NT2/D1 (cell line): ENCODE results near the gene PSMG1.

Experiments used
- DNase-seq: peaks from one replicate; pipeline ENCODE4 v3.0.0-alpha.2; 2011; ENCODE audit warnings: low read depth, low spot score
- H3K27me3 ChIP-seq: 2 replicates; pipeline ENCODE4 v1.6.0; 2011; ENCODE audit warnings: mild to moderate bottlenecking; ENCODE audit not compliant: insufficient read length, insufficient read depth
- H3K36me3 ChIP-seq: 2 replicates; pipeline ENCODE4 v1.6.1; 2011; ENCODE audit warnings: mild to moderate bottlenecking, low read length, mixed read lengths; ENCODE audit not compliant: insufficient read depth, insufficient read length
- H3K4me1 ChIP-seq: 2 replicates; pipeline ENCODE4 v1.5.1; 2011; ENCODE audit not compliant: insufficient read depth, insufficient read length
- H3K4me3 ChIP-seq: 2 replicates; pipeline ENCODE4 v1.5.1; 2011; ENCODE audit warnings: low read depth; ENCODE audit not compliant: insufficient read length
- H3K9ac ChIP-seq: 2 replicates; pipeline ENCODE4 v1.6.0; 2011; ENCODE audit warnings: low read depth; ENCODE audit not compliant: insufficient read length
- H3K9me3 ChIP-seq: 2 replicates; pipeline ENCODE4 v1.5.1; 2011; ENCODE audit warnings: mild to moderate bottlenecking, low read length; ENCODE audit not compliant: insufficient read depth
- SUZ12 ChIP-seq: IDR thresholded peaks from 2 replicates; pipeline ENCODE4 v1.6.1; 2011; ENCODE audit not compliant: insufficient read length, insufficient read depth; ENCODE audit errors: extremely low read depth
- YY1 ChIP-seq: IDR thresholded peaks from 2 replicates; pipeline ENCODE4 v1.6.1; 2011; ENCODE audit not compliant: insufficient read length, insufficient read depth
- ZNF274 ChIP-seq: IDR thresholded peaks from 2 replicates; pipeline ENCODE4 v1.6.1; 2011; ENCODE audit warnings: mild to moderate bottlenecking, low read depth, low read length

Gene PSMG1

DNA sequence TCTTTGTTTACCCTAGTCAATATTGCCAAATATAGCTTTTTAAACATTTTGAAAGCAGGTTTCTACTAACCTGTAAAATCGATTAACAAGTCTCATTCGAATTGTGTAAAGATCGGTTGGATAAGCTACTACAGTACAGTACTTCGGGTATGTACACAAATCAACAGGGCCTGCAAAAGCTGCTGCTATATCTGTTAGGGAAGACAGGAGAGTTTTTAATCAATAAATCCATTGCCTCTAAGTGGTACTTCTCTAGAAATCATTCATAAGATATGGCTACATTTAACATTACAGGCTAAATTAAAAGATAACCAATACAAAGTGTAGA, 34.8 kb upstream of the PSMG1 start:
- Histone ChIP-seq H3K4me1 (no peaks in the 10 kb centered on the region), H3K4me3 (no peak overlapping the region), H3K27me3 (no peaks in the 10 kb centered on the region), H3K9ac (no peak overlapping the region), H3K9me3 (no peaks in the 10 kb centered on the region), H3K36me3 (peaks cover 65% of the 10 kb centered on the region)
- TF ChIP-seq YY1 (no peak), ZNF274 (no peak), SUZ12 (no peak)
- no peak for DNase-seq

GRCh38 chr21:39217356-39218081, 34.3 kb upstream of the PSMG1 start:
- no peaks in the 10 kb centered on the region for H3K9me3 ChIP-seq
- H3K9ac ChIP-seq: no peak overlapping the region
- TF ChIP-seq SUZ12 (no peak), YY1 (no peak), ZNF274 (no peak)
- no peaks in the 10 kb centered on the region for H3K4me1 ChIP-seq
- H3K36me3 ChIP-seq: peaks cover 69% of the 10 kb centered on the region
- H3K4me3 ChIP-seq: no peak overlapping the region
- DNase-seq: no peak
- no peaks in the 10 kb centered on the region for H3K27me3 ChIP-seq

GRCh38 chr21:39216290-39216689, 33.0 kb upstream of the PSMG1 start:
- DNase-seq: no peak
- H3K27me3 ChIP-seq: no peaks in the 10 kb centered on the region
- no peaks in the 10 kb centered on the region for H3K9me3 ChIP-seq
- H3K36me3 ChIP-seq: peaks cover 73% of the 10 kb centered on the region
- no peaks in the 10 kb centered on the region for H3K4me1 ChIP-seq
- no peak overlapping the region for H3K4me3 ChIP-seq
- no peak overlapping the region for H3K9ac ChIP-seq
- TF ChIP-seq SUZ12: no peak
- TF ChIP-seq ZNF274: no peak
- TF ChIP-seq YY1: no peak

GRCh38 chr21:39215078-39215477, 31.8 kb upstream of the PSMG1 start:
- TF ChIP-seq ZNF274 (no peak), YY1 (no peak), SUZ12 (no peak)
- no peaks in the 10 kb centered on the region for H3K27me3 ChIP-seq
- no peak overlapping the region for H3K4me3 ChIP-seq
- H3K9me3 ChIP-seq: no peaks in the 10 kb centered on the region
- H3K9ac ChIP-seq: no peak overlapping the region
- DNase-seq: no peak
- peaks cover 76% of the 10 kb centered on the region for H3K36me3 ChIP-seq
- no peaks in the 10 kb centered on the region for H3K4me1 ChIP-seq

DNA sequence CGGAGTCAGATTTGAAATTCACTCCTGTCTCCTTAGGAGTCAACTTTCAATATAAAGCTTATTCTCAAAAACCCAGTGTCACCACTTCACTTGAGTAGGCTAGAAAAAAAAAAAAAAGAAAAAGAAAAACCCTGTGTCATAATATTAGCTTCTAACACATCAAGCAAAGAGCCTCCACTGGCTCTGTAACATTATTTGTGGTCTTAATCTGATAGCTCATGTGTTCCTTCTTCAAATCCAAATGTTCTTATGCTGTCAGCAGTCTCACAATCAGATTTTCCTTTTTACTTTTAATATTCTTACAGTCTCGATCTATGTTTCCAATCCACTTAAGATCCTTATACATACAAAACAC, 26.1 kb upstream of the PSMG1 start:
- Histone ChIP-seq H3K4me1 (no peaks in the 10 kb centered on the region), H3K9ac (no peak overlapping the region), H3K4me3 (no peak overlapping the region), H3K27me3 (no peaks in the 10 kb centered on the region), H3K9me3 (no peaks in the 10 kb centered on the region), H3K36me3 (peaks cover 90% of the 10 kb centered on the region)
- DNase-seq: no peak
- TF ChIP-seq ZNF274 (no peak), YY1 (no peak), SUZ12 (no peak)

GRCh38 chr21:39208624-39209333, 25.5 kb upstream of the PSMG1 start:
- Histone ChIP-seq H3K9me3 (no peaks in the 10 kb centered on the region), H3K27me3 (no peaks in the 10 kb centered on the region), H3K36me3 (peaks cover 87% of the 10 kb centered on the region), H3K4me3 (no peak overlapping the region), H3K9ac (no peak overlapping the region), H3K4me1 (no peaks in the 10 kb centered on the region)
- DNase-seq: no peak
- TF ChIP-seq ZNF274: no peak
- no peak for TF ChIP-seq SUZ12
- TF ChIP-seq YY1: no peak

DNA sequence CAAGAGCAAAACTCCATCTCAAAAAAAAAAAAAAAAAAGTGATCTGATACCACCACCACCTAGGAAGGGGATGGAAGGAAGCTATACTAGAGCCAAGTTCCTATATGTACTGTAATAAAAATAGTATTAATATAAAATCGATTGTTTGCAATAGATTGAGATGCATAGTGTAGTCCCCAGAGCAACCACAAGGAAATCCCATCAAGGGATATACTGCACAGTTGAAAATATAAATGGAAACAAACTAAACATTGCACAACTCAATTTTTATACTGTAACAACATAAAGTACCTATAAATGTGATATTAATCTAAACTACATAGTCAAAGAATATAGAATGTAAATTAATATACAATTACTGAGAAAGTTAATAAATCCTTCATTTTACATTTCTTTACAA, 20.9 kb upstream of the PSMG1 start:
- Histone ChIP-seq H3K9ac (no peak overlapping the region), H3K36me3 (peaks cover 78% of the 10 kb centered on the region), H3K9me3 (no peaks in the 10 kb centered on the region), H3K27me3 (no peaks in the 10 kb centered on the region), H3K4me3 (no peak overlapping the region), H3K4me1 (no peaks in the 10 kb centered on the region)
- no peak for TF ChIP-seq SUZ12
- no peak for TF ChIP-seq YY1
- no peak for TF ChIP-seq ZNF274
- DNase-seq: no peak
